GM18870 (cell line): ENCODE data around the gene DBP.
"Not testable (repeated sequence)": the region's sequence is repeated elsewhere in the genome, so short reads cannot be mapped to it uniquely, and the experiment has no call there.

Experiments
- ATAC-seq: cut with Tn5 transposase; IDR thresholded peaks from one replicate; pipeline ENCODE4 v1.9.1; 2021; ENCODE audit warnings: moderate library complexity; ENCODE audit not compliant: unreplicated experiment

DBP gene

GRCh38 chr19:48641850-48642249 is 4.7 kb upstream of the DBP start:
- ATAC-seq: no peak

GRCh38 chr19:48639483-48640375 is 2.5 kb upstream of the DBP start:
- no peak for ATAC-seq

- no peak for ATAC-seq
These were observed 1.7 kb upstream of the DBP start for GRCh38 chr19:48638831-48639381.

- ATAC-seq: peak; percentile 11
These were observed 1.0 kb upstream of the DBP start for GRCh38 chr19:48637948-48638830.

- ATAC-seq: peak; percentile 71
These were observed 319 bp upstream of the DBP start for GRCh38 chr19:48637449-48637947.

GRCh38 chr19:48635966-48636858 is 967 bp downstream of the DBP start:
- no peak for ATAC-seq

- no peak for ATAC-seq
These were observed 1.8 kb downstream of the DBP start for GRCh38 chr19:48635263-48635965.

GRCh38 chr19:48634424-48635262 is 2.5 kb downstream of the DBP start:
- ATAC-seq: peak; percentile 27

GRCh38 chr19:48634036-48634342 is 3.2 kb downstream of the DBP start:
- ATAC-seq: no peak

GRCh38 chr19:48633148-48634035 is 3.8 kb downstream of the DBP start:
- ATAC-seq: no peak

- ATAC-seq: no peak
These were observed 4.5 kb downstream of the DBP start for GRCh38 chr19:48632692-48633147.

- not testable (repeated sequence) for ATAC-seq
These were observed 4.9 kb downstream of the DBP start for GRCh38 chr19:48632286-48632685.

GRCh38 chr19:48631225-48631624 is 6.0 kb downstream of the DBP start:
- no peak for ATAC-seq

GRCh38 chr19:48630296-48631063 is 6.7 kb downstream of the DBP start:
- no peak for ATAC-seq

- ATAC-seq: no peak
These were observed 7.4 kb downstream of the DBP start for GRCh38 chr19:48629599-48630295.

GRCh38 chr19:48629297-48629598 is 7.9 kb downstream of the DBP start:
- no peak for ATAC-seq
